RWPE1 (cell line): ENCODE measurements around the gene PIGX.

Experiments
- CTCF ChIA-PET: fragments of 350-600 bp; sonication (Branson Sonifier 250); formaldehyde crosslinking; extraction: SDS; loops from one replicate; lab custom pipeline; 2021; lab: Yijun Ruan, JAX
- POLR2A ChIA-PET: fragments of 400-600 bp; formaldehyde crosslinking; extraction: SDS; loops from one replicate; lab custom pipeline; 2020; ENCODE audit warnings: antibody characterized with exemption; ENCODE audit not compliant: low non-redundant PET; lab: Yijun Ruan, JAX
- DNase-seq: peaks from one replicate; pipeline ENCODE4 v3.0.0; 2012; ENCODE audit warnings: low spot score
- H3K27ac ChIP-seq: fragments of 450-650 bp; 2 replicates; pipeline ENCODE4 v1.5.1; 2017
- TF ChIP-seq, protein P1 (sequence below): fragments of 450-650 bp; conservative IDR thresholded peaks from 2 replicates; pipeline ENCODE4 v1.5.1; 2017; ENCODE audit warnings: low read depth, mild to moderate bottlenecking

Gene PIGX

DNA sequence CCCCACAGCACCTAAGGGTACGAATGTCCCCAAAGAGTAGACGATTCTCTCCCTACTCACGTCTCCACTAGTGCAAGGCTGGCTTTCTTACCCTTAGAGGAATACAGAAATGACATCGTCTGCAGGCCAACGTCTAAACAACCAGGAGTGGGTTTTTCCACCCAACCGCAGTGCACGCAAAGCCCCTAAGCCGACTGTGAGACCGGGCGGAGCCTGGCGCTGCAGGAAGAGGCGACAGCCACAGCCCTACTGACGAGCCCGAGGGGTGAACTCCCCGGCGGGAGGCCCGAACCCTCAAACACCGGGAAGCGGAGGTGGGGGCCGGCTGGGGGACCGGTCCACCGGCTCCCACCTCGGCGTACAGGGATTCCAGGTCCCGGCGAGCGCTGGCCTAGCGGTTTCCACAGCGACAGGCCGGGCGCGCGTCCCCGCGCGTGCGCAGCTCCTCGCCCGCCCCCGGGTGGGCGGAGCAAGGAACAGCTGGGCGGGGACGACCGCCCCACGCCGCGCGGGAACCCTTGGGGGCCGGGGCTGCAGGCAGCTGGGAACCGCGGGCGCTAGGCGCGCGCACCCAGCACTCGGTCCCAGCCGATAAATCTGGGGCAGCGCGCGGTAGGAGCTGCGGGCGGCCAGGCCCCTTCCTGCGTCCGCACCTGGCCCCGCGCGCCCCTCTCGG lies at the start of gene PIGX, which contains the start of gene CEP19:
Gene PIGX, plus strand, starts transcription at position 540 of the 676 bp plus-strand sequence.
Gene CEP19, minus strand, starts transcription at position 413 of the 676 bp plus-strand sequence. CDS start 3,593 bp downstream, outside the sequence.
- ChIA-PET POLR2A (interaction anchor here (0.6 to 1.5 kb wide), 2 partner anchors 28 to 183 kb away, joined by 5 to 9 read pairs; partner anchors contain the start of gene PAK2), CTCF (interaction anchor here (0.7 kb wide), 1 partner anchor 96 kb away, joined by 6 read pairs; no protein-coding TSS in a partner anchor)
- H3K27ac ChIP-seq, result peak within 1 kb of the TSS; percentile 90
- TF ChIP-seq, protein P1, sequence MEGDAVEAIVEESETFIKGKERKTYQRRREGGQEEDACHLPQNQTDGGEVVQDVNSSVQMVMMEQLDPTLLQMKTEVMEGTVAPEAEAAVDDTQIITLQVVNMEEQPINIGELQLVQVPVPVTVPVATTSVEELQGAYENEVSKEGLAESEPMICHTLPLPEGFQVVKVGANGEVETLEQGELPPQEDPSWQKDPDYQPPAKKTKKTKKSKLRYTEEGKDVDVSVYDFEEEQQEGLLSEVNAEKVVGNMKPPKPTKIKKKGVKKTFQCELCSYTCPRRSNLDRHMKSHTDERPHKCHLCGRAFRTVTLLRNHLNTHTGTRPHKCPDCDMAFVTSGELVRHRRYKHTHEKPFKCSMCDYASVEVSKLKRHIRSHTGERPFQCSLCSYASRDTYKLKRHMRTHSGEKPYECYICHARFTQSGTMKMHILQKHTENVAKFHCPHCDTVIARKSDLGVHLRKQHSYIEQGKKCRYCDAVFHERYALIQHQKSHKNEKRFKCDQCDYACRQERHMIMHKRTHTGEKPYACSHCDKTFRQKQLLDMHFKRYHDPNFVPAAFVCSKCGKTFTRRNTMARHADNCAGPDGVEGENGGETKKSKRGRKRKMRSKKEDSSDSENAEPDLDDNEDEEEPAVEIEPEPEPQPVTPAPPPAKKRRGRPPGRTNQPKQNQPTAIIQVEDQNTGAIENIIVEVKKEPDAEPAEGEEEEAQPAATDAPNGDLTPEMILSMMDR, result no peak
- peak; percentile 91 for DNase-seq

DNA sequence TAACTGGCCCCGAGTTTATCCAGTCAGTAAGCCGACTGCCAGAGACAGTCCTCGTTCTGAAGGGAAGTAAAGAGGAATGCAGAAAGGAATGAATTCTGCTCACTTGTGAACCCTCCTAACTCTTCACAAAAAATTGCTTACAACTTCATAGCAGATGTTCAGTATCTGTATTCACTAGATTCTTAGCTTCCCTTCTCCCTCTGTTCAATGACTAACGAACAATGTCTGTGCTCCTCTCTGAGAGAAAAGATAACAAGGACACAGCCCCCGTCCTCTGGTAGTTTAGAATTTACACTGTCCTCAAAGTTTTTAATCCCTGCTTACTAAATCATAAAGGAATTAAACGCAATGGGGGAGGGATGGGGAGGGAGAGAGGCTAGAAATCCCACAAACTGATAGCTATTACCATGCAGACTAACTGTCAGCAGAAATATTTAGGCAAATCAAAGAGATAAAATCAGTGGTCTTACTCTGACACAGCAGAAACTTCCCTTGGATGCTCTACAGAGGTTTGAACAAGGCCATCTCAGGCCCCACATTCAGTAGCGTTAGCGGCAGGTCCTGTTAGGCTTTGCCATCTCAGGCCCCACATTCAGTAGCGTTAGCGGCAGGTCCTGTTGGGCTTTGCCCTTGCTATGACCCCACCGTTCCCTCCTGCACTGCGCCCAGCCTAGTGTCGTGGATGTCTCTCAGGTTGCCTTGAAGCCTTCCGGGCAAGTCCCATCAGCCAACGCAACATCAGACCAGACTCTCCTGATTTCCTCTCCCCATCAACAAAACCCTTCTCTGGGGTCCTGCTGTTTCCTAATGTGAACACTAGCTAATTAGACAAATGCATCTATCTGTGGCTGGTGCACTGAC lies 49.2 kb upstream of the PIGX start:
- H3K27ac ChIP-seq, result no peak overlapping the region
- no peak for DNase-seq
- POLR2A ChIA-PET, result no interaction called here
- TF ChIP-seq, protein P1, result no peak
- CTCF ChIA-PET, result no interaction called here

DNA sequence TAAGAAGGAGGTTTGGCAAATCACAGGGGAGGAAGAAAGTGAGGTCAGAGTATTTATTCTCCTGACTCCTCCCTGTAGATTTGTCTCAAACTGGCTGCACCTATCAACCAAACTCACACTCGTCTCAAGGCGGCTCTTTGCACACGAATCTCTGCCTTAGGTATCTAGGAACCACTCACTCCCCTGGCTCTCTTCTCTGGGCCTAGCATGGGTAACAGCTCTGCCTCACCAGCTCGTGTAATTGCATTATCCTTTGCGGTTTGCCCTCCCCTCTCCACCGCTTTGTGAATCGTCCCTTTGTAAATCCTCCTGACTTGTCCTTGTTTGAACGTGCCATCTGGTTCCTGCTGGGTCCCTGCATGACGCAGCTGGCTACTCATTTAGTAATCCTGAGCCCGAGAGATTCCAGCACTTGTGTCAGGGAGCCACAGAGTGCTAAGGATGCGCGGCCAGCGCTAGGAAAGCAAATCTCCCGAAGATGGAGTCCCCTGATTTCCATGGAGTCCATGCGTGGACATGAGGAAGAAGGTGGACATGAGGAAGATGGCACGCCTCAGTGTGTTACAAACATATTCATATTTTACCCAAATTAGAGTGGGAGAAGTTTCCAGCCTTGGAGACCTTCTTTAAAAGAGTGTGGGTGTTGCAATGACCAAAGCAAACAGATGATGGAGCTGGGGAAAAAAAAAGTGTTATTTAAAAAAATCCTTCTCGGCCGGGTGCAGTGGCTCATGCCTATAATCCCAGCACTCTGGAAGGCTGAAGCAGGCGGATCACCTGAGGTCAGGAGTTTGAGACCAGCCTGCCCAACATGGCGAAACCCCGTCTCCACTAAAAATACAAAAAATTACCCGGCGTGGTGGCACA lies 45.9 kb upstream of the PIGX start:
- CTCF ChIA-PET, result interaction anchor here (0.7 to 1.1 kb wide), 2 partner anchors 50 to 57 kb away, joined by 3 to 4 read pairs; no protein-coding TSS in a partner anchor
- peak overlapping the region; percentile 84 for H3K27ac ChIP-seq
- DNase-seq, result peak; percentile 46
- TF ChIP-seq, protein P1, result no peak
- POLR2A ChIA-PET, result no interaction called here

DNA sequence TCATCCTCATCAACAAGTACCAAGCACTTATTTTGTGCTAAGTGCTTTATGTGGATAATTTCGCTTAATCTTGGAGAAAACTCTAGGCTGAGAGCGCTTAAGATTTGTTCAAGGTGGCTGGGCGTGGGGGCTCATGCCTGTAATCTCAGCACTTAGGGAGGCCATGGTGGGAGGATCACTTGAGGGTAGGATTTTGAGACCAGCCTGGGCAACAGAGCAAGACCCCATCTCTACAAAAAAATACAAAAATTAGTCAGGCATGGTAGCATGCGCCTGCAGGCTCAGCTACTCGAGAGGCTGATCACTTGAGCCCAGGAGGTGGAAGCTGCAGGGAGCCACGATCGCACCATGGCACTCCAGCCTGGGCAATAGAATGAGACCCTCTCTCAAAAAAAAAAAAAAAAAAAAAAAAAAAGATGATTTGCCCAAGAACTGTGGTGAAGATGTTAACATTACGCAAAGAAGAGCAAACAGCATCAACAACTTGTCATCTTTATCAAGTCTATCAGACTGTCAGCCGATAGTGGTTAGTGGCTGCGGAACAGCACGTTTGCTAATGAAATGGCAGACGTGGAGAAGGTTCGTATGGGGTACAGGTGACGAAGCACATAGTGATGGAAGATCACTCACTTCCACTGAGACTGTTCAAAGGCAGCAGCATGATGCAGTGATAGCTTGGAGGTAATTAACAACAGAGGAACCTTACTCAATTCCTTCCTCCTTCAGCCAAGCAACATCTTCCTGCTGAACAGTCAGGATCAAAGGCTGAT lies 44.9 kb upstream of the PIGX start:
- H3K27ac ChIP-seq, result peak overlapping the region; percentile 84
- DNase-seq, result no peak
- POLR2A ChIA-PET, result no interaction called here
- TF ChIP-seq, protein P1, result no peak
- CTCF ChIA-PET, result no interaction called here

DNA sequence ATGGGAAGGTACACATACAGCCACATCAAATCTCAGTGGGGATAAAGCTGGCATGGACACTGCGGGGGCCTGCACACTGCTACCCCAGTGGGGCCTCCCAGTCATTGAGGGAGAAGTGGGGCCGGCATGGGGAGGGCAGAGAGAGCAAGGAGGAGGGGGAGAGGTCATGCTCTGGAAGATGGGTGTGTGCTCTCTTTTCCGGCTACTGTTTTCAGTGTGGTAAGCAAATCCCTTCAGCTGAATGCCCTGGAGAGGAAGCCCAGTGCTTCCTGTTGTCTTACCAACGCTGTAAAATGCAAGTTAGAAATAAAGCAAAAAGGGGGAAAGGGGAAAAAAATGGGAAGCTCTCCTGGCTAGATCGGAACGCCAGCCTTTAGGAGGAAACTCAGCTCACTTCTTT lies 41.8 kb upstream of the PIGX start:
- TF ChIP-seq, protein P1, result no peak
- ChIA-PET CTCF (no interaction called here), POLR2A (no interaction called here)
- no peak overlapping the region for H3K27ac ChIP-seq
- no peak for DNase-seq
